NCI-H524 treated with DMSO at 0.1 percent for 48 hours (cell line): ENCODE data around the gene CYB561.

Experiments used
- DNase-seq: peaks from one replicate; lab custom pipeline; 2025; lab: John Stamatoyannopoulos, UW

The CYB561 gene, protein sequence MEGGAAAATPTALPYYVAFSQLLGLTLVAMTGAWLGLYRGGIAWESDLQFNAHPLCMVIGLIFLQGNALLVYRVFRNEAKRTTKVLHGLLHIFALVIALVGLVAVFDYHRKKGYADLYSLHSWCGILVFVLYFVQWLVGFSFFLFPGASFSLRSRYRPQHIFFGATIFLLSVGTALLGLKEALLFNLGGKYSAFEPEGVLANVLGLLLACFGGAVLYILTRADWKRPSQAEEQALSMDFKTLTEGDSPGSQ

DNA sequence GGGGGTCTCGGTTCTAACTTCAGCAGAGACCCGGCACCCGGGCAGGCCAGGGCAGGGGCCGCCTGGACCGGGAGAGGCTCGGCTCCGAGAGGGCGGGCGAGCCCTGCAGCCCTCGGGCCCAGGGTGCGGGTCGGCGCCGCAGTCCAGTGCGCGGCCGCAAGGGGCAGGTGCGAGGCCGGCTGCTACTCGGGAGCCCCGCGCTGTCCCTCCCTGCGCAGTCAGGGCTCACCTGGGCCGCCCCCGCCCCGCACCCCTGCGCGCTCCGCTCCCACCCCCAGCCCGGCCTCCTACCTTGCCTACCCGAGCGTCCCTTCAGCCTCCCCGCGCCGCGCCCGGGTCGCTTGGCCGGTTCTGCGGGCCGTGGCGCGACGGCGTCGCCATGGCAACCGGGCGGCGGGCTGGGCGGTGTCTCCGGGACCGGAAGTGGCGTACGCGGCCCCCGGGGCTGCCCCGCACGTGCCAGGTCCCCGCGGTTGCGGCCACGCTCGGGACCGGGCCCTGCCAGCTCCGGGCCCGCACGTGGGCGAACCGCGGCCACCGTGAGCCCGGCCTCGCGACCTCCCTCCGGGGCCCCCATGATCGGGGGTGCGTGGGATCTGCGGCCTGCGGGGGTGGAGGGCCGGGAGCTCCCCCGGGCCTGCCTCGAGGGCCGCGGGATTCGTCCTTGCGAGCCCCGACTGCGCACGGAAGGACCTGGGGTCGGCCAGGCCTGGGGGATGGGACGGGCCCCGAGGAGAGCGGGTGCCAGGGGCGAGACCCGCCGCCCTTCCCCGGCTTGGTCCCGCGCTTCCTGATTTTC, at the start of gene CYB561:
Gene CYB561 (minus strand): TSS at position 353 of the 799 bp plus-strand sequence. CDS start 8,759 bp downstream, outside the sequence.
- DNase-seq, result no peak

DNA sequence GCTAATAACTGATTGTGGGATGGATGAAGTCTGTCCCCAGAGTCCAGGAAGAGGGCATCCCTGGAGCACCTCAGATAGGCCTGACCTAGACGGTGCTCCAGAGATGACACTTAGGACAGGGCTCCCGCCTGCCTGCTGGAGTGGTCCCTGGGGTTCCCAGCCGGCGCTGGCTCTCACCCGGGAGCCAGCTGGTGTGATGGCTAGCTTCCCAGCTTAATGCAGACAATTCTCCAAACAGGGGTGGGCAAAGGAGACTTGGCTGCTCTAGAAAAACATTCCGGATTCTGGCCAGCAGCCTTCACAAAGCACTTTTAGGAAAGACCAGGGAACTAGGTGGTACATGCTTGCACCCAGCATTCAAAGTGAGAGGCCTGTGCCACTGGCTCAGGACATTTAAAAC, 49.4 kb upstream of the CYB561 start:
- DNase-seq, result peak; percentile 17

DNA sequence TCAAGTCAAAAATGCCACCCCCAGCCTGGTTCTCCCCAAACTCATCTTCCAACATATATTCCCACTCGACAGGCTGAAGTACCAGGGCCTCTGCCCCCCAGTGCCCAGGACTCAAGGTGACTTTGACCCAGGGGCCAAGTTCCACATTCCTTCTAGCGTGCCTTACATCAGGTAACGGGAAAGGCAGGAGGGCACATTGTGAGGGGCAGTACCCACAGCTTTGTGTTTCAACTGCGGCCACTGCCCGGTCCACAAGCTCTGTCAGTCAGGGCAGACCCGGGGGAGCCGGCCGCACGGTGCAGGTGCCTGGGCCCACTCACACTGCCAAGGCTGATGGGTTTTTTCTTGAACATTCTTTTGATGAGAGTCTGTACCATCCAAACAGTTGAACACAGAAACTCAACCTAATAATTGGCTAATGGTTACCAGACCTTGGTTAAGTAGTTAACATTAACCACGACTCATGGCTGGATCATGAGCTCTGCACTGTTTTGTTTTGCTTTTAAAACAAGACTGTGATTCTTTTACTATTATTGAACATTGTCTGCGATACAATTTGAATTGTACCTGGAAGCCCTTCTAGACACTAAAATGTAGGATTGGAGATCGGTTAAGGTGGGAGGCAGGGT, 48.3 kb upstream of the CYB561 start:
- DNase-seq, result no peak

DNA sequence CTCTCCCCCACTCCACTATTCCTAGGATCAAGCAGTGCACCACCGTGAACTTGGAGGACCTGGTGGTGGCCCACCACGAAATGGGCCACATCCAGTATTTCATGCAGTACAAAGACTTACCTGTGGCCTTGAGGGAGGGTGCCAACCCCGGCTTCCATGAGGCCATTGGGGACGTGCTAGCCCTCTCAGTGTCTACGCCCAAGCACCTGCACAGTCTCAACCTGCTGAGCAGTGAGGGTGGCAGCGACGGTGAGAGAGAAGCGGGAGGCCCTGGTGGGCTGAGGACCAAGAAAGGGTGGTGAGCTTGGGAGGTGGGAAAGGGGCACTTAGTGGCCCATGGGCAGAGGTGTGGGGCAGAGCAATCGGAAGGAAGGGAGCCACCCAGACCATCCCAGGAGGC, 47.3 kb upstream of the CYB561 start:
- DNase-seq, result no peak

DNA sequence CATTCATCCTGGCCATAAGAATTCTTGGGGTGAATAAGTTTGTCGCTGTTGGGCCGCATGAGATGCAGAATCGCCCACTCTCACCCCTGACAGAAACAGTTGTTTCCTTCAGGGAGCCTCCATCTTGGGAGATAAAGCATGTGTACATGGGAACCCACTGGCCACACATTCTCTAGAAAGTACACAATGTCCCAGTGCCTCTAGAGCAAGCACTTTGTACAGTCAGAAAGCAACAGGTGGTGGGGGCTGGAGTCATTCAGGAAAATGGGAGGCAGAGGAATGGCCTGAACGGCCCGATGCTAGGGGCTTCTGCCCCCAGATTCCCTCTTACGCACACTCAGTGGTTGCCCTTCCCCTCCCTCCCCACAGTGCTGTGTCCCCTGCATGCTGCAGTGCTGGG, 46.8 kb upstream of the CYB561 start:
- no peak for DNase-seq

DNA sequence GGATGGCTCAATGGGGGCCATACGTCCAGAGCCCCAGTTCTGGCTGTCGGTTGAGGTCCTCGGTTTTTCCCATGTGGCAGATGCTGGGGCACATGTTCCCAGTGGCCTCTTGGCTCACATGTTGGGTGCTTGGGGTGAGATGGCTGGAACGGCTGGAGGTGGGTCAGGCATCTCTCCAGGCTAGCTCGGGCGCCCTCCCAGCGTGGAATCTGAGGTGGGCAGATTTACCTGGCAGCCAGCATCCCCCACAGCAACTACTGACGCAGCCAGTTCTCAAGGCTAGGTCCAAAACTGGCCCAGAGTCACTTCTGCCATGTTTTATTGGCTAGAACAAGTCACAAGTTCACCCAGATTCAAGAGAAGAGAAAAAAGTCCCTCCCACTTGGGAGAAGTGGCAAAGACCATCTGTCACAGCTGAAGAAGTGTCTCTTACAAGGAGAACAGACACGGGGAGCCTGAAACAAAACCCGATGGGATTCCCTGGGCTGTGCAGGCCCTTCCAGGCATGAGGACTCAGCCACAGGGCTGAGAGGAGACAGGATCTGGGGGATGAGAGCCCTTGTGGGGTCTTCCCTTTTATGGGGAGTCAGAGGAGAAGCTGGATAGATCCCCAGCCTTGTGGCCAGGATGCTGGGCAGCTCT, 46.0 kb upstream of the CYB561 start:
- peak; percentile 94 for DNase-seq

DNA sequence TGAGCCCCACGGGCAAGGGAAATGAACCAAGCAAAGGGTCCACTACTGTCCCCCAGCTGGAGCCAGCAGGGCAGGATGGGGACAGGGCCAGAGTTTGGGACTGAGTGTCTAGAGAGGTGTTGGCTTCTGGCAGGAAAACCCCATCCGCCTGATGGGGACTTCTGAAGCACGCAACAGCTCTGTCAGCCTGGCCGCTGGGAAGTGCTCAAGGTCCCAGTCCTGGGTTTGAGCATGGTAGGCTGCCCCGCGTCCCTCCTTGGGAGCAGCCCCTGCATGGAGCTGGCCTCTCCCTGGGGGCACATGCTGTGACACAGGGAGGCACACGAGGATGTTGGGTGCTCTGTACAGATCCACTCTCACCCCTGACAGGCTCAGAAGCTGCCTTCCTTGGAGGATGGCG, 45.3 kb upstream of the CYB561 start:
- DNase-seq, result no peak

DNA sequence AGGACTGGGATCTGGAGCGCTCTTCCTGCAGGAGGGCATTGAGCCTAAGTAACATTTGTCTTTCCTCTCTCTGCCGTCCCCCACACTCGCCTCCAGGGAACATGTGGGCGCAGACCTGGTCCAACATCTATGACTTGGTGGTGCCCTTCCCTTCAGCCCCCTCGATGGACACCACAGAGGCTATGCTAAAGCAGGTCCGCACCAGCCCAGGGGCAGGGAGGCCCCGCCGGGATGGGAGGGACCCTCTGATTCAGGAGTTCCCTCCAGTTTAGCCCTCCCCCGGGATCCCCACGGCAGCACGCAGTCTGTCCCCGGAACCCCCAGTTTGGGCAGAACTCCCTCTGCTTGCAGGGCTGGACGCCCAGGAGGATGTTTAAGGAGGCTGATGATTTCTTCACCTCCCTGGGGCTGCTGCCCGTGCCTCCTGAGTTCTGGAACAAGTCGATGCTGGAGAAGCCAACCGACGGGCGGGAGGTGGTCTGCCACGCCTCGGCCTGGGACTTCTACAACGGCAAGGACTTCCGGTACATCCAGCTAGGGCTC, 44.8 kb upstream of the CYB561 start:
- DNase-seq, result no peak

DNA sequence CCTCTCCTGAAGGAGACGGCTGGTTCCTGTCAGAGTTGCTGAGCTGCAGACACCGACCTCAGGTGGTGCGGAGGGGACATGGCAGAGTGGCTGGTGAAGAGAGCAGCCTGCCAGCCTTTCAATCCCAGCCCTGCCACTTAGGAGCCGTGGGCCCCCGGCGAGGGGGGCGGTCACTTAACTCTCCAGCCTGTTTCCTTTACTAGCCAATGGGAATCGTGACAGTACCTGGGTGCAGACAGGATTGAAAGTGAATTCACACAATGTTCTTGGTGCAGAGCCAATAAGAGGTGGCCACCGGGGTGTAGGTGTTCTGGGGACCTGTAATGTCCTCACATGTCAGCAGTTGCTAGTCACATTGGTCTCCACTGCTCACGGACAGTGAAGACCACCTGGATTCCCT, 44.2 kb upstream of the CYB561 start:
- DNase-seq, result peak; percentile 52

DNA sequence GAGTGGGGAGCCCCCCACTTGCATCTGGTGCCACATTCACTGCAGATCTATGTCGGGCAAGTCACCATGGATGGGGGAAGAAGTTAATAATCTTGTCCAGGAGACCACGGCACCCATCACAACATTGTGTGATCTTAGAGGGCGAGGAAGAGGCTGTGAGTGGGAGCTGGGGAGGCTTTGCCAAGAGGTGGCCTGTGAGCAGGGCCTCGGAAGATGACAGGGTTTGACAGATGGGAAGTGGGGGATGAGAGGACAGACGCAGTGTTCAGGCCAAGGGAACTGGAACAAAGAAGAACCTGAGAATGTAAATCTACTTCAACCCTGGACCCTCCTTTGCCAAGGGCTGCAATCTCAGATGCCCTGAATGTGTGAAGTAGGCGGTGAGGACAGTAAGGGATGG, 43.2 kb upstream of the CYB561 start:
- DNase-seq, result no peak

DNA sequence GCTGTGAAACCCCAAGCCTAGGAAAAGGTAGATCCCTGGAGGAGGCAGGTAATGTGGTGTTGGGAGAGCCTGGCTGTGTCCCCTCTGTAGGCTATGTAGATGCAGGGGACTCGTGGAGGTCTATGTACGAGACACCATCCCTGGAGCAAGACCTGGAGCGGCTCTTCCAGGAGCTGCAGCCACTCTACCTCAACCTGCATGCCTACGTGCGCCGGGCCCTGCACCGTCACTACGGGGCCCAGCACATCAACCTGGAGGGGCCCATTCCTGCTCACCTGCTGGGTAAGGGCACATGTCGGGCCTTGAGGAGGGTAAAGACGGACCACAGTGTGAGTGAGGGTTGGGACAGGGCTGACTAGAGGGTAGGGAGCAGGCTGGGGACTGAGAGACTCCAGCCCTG, 42.7 kb upstream of the CYB561 start:
- DNase-seq, result no peak

DNA sequence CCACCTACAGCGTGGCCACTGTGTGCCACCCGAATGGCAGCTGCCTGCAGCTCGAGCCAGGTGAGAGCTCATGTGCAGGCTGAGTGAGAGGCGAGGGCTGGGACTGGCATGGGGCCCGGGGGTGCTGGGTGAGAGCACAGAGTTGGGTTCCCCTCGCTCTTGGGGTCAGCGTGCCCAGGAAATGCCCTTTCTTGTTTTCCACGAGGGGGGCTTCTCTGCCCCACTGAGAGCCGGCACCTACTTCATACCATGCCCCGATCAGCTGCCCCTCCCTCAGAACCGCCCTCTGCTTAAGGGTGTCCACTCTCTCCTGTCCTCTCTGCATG, 40.9 kb upstream of the CYB561 start:
- no peak for DNase-seq

DNA sequence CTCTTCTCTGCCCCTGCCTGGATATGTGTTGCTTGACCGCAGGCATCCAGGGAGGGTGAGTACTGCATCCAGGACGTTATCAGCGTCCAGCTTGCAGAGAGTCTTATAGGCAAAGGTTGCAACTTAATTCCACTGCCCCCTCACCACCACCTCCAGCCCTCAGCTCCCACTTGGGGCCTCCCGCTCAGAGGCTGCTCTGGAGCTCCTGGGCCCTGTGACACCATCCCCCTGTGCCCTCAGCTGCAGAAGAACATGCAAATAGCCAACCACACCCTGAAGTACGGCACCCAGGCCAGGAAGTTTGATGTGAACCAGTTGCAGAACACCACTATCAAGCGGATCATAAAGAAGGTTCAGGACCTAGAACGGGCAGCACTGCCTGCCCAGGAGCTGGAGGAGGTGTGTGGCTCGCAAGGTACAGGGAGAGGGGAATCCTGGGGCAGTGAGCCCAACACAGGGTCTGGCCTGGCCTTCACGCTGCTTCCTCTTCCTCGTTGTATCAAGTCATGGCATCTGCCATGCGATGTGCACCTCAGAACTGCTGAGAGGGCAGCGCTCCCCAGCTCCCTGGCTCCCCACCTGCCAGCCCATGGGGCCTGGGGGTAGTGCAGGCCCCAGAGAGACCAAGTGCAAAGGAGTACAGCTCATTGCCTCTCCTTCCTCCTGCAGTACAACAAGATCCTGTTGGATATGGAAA, 40.4 kb upstream of the CYB561 start:
- no peak for DNase-seq

DNA sequence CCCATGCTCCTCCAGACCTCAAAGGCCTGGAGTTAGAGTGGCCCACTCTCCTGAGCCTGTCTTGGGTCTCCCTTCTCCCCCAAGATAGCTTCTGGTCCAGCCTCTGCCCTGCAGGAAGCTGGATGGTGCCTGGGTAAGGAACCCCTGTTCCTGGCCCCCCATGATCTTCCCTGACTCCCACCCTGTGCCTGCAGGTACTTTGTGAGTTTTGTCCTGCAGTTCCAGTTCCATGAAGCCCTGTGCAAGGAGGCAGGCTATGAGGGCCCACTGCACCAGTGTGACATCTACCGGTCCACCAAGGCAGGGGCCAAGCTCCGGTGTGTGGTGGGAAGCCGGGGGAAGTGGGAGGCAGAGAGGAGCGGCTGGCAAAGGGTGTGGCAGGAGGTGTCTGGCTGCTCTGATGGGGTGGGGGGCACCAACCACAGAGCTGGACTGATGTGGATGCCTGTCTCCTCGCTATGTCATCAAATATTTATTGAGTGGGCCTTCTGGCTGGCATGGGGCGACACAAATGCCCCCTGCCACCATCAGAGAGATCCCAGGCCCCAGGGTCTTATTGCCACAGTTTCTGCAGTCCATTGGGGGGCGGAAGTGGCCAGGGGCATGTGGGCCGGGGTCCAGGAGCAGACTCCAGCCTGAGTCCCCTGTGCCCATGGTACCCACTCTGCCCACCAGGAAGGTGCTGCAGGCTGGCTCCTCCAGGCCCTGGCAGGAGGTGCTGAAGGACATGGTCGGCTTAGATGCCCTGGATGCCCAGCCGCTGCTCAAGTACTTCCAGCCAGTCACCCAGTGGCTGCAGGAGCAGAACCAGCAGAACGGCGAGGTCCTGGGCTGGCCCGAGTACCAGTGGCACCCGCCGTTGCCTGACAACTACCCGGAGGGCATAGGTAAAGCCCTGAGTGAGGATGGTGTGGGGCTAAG, 37.8 kb upstream of the CYB561 start:
- no peak for DNase-seq

DNA sequence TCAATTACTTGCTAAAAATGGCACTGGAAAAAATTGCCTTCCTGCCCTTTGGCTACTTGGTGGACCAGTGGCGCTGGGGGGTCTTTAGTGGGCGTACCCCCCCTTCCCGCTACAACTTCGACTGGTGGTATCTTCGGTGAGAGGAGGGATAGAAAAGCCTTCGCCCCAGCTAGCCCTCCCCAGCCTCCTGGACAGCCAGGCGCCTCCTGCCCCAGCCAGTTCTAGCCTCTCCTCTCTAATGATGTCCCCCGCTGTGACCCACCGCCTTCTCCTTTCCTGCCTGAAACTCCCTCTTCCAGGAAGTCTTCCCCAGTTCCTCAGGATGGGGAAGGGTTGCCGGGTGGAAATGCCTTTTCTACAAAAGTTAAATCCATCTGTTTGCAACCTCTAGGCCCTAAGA, 36.9 kb upstream of the CYB561 start:
- DNase-seq, result no peak

DNA sequence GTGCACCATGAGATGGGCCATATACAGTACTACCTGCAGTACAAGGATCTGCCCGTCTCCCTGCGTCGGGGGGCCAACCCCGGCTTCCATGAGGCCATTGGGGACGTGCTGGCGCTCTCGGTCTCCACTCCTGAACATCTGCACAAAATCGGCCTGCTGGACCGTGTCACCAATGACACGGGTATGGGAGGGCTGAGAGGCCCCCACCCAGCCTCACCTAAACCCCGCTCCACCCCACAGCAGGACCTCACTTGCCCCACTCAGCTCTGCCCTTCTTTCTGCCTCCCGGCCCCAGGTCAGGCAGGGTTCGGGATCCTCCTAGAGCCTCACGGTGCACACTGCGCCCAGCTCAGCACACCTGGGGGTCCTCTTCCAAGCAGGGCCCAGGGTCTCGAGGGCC, 36.4 kb upstream of the CYB561 start:
- no peak for DNase-seq

DNA sequence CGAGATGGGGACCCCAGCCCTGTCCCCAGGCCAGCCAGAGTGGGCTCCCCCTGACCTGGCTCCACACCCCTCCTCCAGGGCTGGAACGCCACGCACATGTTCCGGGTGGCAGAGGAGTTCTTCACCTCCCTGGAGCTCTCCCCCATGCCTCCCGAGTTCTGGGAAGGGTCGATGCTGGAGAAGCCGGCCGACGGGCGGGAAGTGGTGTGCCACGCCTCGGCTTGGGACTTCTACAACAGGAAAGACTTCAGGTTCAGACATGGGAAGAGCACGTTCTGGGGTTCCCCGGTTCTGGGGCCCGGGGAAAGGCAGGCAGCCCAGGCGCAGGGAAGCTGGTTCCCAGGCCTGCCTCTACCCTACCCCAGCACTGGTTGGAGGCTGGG, 35.4 kb upstream of the CYB561 start:
- DNase-seq, result no peak

DNA sequence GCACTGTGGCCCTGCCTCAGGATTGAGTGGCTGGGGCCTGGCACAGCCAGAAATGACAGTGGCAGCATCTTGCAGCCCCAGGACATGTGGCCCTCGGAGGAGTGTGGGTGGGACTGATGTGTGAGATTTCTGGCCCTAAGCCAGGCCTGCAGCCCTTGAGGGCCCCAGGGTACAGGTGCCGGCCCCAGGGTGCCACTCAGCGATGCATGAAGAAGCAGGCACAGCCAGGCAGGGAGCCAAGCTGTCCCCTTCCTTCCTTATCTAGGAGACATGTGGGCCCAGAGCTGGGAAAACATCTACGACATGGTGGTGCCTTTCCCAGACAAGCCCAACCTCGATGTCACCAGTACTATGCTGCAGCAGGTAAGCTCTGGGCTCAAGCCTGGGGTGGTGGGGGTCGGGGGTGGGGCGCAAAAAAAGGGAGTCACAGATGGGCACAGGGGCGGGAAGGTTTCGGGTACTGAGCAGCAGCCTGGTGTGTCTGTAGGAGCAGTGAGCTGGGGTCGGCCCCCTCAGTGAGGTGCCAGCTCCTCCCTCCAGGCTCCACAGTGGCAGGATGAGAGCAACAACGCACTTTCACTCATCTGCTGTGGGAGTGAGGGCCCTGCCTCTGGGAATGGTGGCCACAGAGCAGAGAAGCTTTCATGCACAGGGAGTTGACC, 34.9 kb upstream of the CYB561 start:
- peak; percentile 97 for DNase-seq

DNA sequence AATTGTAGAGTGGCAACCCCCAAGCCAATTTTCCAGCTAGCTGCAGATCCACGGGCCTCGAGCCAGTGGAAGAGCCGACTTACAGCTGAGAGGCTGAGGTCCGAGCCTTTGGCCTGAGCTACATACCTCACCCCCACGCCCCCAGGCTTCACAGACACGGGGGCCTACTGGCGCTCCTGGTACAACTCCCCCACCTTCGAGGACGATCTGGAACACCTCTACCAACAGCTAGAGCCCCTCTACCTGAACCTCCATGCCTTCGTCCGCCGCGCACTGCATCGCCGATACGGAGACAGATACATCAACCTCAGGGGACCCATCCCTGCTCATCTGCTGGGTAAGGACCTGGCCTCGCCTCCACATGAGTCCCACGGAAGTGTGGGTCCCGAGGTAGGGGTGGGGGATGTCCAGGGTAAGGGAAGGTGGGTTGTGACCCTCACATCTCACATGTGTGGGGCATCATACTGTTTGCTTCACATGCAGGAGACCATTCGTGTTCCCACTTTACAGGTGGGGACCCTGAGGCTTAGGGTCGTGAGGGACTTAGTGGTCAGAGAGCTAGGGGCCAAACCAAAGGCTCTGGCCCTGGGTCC, 34.2 kb upstream of the CYB561 start:
- no peak for DNase-seq
